Esophagus squamous epithelium (tissue), 4 donors: ENCODE results near the gene STYXL1.

Experiments used
- CTCF ChIP-seq, 6 experiments: fragments of 450-650 bp in 4 of 6; fragments of 200-600 bp in 2 of 6; sonication (generic) in 2 of 6; IDR thresholded peaks; one replicate each; pipeline ENCODE4 v1.5.1; 2016 to 2019; ENCODE audit warnings: antibody characterized with exemption in 6 of 6, mild to moderate bottlenecking in 4 of 6, moderate library complexity in 4 of 6
- POLR2A ChIP-seq, 4 donors: fragments of 450-650 bp; IDR thresholded peaks; one replicate each; pipeline ENCODE4 v1.6.1; 2017; ENCODE audit warnings: antibody characterized with exemption in 4 of 4, mild to moderate bottlenecking in 4 of 4, moderate library complexity in 3 of 4

- TF ChIP-seq CTCF (IDR thresholded peaks at IDR 0.05) (no peak), POLR2A (IDR thresholded peaks at IDR 0.05) (no peak)
Measured at GRCh38 chr7:75987026-75987804, 60.6 kb downstream of the STYXL1 start.
